SHP77 (cell line): ENCODE data around the gene FKBP7.
"Not testable (repeated sequence)": the region's sequence is repeated elsewhere in the genome, so short reads cannot be mapped to it uniquely, and the experiment has no call there.

Experiments
- DNase-seq, 2 experiments: peaks; one replicate each; lab custom pipeline; 2025; lab: John Stamatoyannopoulos, UW

FKBP7 gene

GRCh38 chr2:178449700-178450523, 28.5 kb downstream of the FKBP7 start:
- no peak for DNase-seq

DNA sequence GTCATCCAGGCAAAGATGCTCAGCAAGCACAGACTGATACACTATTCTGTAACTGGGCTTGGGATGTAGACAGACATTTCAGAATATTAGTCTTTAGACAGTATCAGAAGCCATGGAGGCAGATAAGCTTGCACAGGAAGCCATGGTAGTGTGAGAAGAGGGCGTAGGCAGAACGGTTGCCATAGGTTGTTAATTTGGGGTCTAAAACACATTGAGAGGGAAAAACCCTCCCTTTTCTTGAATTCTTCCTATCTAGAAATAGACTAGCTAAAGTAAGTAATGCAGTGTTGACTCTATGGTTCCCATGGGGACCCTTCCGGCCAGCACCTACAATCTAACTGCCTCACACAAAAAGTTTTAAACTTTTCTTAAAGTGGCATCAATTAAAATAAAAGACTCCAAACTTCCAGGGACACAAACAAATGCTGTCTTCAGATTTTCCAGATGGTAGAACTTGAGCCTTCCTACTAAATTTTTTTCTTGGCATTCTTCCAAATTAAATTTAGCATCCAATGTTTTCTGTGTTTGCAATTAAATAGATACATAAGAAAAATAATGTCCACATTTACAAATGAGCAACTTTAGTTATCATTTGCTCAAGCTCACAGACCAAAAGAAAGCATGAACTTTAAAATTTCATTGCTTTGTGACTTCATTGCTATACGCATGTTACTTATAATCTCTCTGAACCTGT, 29.3 kb downstream of the FKBP7 start:
- no peak for DNase-seq

DNA sequence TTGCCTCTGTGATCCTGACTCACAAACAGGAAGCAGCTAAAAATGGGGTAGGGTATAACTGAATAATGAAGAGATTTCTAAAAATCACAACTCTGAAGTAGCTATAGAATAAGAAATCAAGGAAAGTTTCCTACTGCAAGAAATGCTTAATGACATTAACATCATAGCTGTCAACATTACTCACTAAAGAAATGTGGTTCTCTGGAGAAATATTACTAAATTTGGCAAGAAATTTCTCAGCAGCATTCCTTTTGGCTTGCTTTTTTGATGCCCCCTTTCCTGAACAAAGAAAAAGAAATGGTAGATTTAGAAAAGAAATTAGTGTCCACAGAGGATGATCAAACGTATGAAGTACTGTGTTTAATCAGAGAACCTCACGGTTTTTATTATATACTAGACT, 37.0 kb downstream of the FKBP7 start:
- no peak for DNase-seq

DNA sequence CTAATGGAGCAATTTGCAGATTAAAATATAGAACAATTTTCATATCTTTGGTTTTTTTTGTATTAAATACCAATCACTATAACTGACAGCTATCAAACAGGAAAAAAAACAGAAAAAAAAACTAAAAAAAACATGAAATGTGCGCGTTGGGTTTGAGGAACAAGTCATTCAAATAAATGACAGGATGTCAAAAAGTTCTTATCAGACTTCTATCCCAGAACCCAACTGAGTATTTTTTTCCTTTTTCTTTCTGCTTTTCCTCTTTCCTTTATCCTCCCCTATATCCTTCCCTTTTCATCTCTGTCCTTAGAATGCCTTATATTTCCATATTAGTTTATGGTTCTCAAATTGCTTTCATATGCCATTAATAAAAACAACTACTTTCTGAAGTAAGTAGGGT, 41.7 kb downstream of the FKBP7 start:
- no peak for DNase-seq

DNA sequence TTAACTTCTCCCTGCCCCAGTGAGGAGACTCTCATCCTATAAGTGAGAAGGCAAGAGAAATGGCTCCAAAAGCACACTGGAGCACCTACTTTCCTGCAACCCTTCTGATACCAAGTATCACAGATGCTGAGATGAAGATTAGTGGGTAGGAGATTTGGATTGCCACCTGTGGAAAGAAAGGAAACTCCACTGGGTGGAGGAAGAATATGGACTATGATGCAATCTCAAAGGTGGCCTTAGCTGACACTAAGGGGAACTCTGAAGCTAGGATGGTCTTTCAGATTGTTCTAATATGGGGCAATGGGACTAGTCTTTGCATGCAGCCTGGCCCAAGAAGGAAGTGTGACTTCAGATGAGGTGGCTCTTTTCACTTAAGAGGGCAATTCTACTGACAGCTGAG, 49.1 kb downstream of the FKBP7 start:
- no peak for DNase-seq

- no peak for DNase-seq
Measured at GRCh38 chr2:178428396-178428806, 50.0 kb downstream of the FKBP7 start.

DNA sequence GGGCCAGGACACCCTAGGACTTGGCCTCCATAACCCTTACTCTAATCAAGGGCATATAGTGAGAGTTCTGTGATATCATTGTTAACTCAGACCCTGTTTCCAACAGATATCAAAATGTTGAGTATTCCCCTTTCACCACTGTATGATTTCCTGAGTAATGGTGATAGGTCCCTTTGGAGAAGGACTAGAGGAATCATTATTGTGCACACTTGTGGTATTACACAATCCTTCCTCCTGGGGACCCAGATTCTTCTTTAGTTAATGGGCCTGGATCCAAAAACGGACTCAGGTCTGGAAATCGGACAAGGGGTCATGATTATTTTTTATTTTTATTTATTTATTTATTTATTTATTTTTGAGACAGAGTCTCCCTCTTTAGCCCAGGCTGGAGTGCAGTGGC, 50.9 kb downstream of the FKBP7 start:
- no peak for DNase-seq

DNA sequence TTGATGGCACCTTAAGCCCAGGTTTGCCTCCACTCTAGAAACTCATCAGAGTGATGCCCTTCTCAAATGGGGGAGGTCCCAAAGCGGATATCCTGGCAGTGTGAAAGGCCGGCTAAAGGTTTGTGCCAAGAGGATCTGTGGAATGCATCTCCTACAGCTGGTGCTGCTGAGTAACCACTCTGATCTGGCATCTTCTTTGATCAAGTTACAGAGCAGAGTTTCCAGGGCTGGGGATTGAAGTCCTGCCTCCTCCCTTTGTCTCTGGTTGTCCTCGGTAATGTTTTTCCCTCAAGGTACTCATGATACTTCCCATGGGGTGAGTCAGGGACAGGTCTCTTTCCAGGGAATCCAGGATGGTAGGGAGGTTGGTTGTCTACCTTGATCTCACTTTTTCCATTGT, 52.0 kb downstream of the FKBP7 start:
- DNase-seq: no peak

DNA sequence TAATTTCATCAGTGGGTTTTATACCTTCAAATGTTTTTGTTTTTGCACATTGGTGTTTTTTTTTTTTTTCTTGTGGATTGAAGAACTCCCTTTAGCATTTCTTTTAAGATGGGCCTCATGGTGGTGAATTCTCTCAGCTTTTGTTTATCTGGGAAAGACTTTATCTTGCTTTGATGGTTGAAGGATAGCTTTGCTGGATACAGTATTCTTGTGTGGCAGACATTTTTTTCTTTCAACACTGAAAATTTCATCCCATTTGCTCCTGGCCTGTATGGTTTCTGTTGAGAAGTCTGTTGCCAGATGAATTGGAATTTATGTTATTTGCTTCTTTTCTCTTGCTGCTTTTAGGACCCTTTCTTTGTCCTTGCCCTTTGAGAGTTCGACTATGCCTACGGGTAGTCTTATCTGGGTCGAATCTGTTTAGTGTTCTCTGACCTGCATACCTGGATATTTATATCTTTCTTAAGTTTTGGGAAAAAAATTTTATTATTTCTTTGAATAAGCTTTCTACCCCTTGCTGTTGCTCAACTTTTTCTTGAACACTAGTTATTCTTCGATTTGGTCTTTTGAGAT, 53.1 kb downstream of the FKBP7 start:
- DNase-seq: no peak

DNA sequence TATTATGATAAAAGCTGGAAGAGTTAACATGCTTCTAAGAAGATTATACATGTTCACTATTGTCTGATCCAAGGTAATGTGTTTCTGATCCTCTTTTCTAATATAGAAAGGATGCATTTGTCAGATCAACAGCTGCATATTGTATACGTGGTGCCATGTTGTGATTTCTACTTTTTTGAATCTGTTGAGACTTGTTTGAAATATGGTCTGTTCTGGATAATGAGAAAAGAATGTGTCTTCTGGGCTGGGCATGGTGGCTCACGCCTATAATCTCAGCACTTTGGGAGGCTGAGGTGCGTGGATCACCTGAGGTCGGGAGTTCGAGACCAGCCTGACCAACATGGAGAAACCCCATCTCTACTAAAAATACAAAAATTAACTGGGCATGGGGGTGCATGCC, 54.7 kb downstream of the FKBP7 start:
- DNase-seq: not testable (repeated sequence)

GRCh38 chr2:178422097-178422496, 56.3 kb downstream of the FKBP7 start:
- no peak for DNase-seq

- no peak for DNase-seq
Measured at GRCh38 chr2:178420463-178420999, 57.9 kb downstream of the FKBP7 start.

DNA sequence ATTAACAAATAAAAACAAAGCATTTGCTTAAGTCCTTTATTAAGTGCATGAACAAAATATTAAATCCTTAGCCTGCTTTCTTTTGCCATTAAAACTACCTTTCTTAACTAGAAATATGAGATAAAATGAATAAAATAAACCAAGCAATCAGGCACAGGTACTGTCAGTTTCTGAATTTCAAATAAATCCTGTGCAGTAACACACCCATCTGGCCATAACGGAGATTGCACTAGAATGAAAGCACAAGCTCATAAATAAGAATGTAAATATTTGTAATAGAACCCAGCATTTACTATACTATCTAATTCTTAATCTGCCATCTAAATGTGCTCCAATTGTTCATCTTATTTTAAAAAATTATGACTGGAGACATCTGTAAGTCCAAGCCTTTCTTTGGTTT, 59.3 kb downstream of the FKBP7 start:
- no peak for DNase-seq

GRCh38 chr2:178418426-178418825, 60.0 kb downstream of the FKBP7 start:
- no peak for DNase-seq

GRCh38 chr2:178417916-178418315, 60.5 kb downstream of the FKBP7 start:
- no peak for DNase-seq

DNA sequence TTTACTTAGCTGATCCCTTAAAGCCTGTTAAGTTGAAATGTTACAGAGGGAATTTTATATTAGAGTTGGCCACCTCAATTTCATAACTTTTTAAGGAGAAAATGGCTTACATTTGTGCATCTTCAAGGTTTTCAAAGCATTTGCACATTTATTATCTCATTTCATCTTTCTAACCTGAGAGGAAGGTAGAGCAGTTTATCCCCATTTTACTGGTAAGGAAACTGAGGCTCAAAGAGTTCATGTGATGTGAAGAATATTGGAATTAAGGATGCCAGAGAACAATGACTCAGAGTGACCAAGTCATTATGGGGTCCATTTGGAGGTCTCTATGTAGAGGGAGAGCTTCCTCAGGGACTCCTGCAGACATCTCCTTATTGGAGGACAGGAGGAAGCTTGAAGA, 62.4 kb downstream of the FKBP7 start:
- DNase-seq: no peak

DNA sequence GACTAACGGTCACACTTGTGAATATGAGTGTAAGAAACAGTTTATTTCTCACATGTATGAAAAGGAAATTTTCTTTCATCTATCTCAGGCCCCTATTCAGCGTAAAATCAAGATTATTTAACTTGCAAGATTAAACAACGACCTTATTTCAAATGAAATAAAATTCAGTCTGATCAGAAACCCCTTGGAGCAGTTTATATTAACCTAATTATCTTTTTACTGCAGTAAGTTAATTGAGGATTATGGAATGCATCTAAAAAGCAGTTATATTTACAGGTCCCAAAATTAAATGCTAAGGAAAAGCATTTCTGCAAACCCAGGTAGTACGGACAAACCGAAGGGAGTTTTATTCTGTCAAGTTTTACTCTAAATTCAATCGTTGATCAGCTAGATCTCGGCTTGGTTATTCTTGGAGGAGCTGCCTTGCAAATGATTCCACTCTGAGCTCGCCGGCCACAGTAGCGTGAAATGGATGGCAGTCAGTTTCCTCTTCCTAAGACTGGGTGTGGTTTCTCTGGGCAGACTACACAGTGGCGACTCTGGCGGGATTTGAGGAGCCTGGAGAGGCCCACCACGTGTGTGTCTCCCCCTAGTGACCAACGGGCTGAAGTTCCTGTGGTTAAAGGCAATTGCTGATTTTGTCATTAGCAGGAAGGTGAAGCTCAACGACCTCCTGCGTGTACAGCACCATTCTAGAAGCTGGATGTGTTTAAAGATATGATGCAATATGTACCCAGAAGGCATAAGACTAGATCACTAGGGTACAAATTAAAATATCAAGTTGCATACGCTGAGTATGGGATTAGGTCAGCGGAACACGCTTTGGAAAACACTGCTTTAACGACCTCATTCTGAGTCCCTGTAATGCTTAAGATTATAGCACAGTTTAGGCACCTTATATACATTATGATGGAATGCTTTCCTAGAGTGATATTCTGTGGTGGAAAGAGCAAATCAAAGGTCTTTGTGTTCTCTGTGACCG, 63.8 kb downstream of the FKBP7 start:
- peak; percentile 88 for DNase-seq
